BE2C (cell line): ENCODE data around the gene PAK2.
"Not testable (repeated sequence)": the region's sequence is repeated elsewhere in the genome, so short reads cannot be mapped to it uniquely, and the experiment has no call there.

Source experiments
- DNase-seq: peaks from one replicate; pipeline ENCODE4 v3.0.0-alpha.2; 2020
- H3K27me3 ChIP-seq: fragments of 250-450 bp; sonication (Bioruptor Pico); 2 replicates; pipeline ENCODE4 v1.5.1; 2020; ENCODE audit warnings: mild to moderate bottlenecking
- H3K36me3 ChIP-seq: fragments of 250-450 bp; sonication (Bioruptor Pico); 2 replicates; pipeline ENCODE4 v1.5.1; 2020; ENCODE audit warnings: mild to moderate bottlenecking
- H3K4me1 ChIP-seq: fragments of 250-450 bp; sonication (Bioruptor Pico); 2 replicates; pipeline ENCODE4 v1.5.1; 2020
- H3K4me3 ChIP-seq: 2 replicates; pipeline ENCODE4 v1.5.1; 2011; ENCODE audit warnings: low read depth, low read length
- H3K9me3 ChIP-seq: fragments of 250-450 bp; sonication (Bioruptor Pico); 2 replicates; pipeline ENCODE4 v1.5.1; 2020
- TF ChIP-seq, protein P1 (sequence below): IDR thresholded peaks from 2 replicates; pipeline ENCODE4 v1.5.1; 2012; ENCODE audit warnings: mild to moderate bottlenecking, low read depth, low read length

PAK2 gene

DNA sequence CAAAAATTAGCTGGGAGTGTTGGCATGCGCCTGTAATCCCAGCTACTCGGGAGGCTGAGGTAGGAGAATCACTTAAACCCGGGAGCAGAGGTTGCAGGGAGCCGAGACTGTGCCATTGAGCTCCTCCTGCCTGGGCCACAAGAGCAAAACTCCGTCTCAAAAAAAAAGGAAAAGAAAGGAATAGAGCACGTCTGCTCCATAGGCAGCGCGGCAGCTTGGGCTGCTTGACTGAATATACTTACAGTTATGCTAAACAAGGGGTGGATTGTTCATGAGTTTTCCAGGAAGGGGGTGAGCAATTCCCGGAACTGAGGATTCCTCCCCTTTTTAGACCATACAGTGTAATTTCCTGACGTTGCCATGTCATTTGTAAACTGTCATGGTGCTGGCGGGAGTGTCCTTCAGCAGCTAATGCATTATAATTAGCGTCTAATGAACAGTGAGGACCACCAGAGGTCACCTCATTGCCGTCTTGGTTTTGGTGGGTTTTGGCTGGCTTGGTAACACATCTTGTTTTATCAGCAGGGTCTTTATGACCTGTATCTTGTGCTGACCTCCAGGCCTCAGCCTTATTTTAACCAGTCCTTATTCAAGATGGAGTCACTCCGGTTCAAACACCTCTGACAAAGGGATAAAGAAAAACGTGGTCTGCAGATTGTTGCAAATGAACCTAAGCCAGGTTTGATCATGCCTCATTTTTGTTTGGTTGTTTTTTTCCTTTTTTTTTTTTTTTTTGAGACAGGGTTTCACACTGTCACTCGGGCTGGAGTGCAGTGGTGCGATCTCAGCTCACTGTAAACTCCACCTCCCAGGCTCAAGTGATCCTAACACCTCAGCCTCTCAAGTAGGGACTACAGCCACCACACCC is 103.1 kb downstream of the PAK2 start:
- no peak for DNase-seq
- Histone ChIP-seq H3K4me1 (no peaks in the 10 kb centered on the region), H3K27me3 (no peaks in the 10 kb centered on the region), H3K36me3 (no peaks in the 10 kb centered on the region), H3K4me3 (no peak overlapping the region), H3K9me3 (no peaks in the 10 kb centered on the region)
- TF ChIP-seq, protein P1, sequence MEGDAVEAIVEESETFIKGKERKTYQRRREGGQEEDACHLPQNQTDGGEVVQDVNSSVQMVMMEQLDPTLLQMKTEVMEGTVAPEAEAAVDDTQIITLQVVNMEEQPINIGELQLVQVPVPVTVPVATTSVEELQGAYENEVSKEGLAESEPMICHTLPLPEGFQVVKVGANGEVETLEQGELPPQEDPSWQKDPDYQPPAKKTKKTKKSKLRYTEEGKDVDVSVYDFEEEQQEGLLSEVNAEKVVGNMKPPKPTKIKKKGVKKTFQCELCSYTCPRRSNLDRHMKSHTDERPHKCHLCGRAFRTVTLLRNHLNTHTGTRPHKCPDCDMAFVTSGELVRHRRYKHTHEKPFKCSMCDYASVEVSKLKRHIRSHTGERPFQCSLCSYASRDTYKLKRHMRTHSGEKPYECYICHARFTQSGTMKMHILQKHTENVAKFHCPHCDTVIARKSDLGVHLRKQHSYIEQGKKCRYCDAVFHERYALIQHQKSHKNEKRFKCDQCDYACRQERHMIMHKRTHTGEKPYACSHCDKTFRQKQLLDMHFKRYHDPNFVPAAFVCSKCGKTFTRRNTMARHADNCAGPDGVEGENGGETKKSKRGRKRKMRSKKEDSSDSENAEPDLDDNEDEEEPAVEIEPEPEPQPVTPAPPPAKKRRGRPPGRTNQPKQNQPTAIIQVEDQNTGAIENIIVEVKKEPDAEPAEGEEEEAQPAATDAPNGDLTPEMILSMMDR, result no peak

DNA sequence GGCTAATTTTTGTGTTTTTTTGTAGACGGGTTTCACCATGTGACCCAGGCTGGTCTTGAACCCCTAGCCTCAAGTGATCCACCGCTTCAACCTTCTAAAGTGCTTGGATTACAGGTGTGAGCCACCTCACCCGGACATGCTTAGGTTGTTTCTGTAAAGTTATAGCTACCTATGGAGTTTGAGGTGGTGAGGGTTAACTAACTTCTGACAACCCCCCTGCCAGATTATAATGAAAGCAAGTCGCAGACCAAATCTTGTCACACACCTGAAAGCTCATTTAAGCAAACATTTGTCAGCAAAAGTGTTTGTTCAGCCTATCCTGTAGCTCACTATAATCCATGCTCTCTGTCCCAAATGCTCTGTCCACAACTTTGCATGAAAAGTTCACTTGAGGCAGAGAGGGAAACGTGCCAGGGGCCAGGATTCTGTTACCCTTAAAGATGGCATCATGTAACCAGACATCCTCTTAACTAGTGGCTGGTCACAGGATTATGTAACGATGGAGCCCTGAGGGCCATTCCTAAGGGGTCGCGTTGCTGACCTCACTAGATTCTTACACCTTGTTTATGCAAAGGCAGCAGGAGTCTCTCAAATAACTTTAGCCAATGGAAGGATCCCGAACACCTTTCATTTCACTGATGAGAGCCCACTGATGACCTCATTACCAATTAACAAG is 103.9 kb downstream of the PAK2 start:
- Histone ChIP-seq H3K27me3 (no peaks in the 10 kb centered on the region), H3K9me3 (no peaks in the 10 kb centered on the region; the same call in 1 of the 2 replicates), H3K4me3 (no peak overlapping the region), H3K36me3 (no peaks in the 10 kb centered on the region), H3K4me1 (no peaks in the 10 kb centered on the region)
- no peak for DNase-seq
- TF ChIP-seq, protein P1, result no peak

DNA sequence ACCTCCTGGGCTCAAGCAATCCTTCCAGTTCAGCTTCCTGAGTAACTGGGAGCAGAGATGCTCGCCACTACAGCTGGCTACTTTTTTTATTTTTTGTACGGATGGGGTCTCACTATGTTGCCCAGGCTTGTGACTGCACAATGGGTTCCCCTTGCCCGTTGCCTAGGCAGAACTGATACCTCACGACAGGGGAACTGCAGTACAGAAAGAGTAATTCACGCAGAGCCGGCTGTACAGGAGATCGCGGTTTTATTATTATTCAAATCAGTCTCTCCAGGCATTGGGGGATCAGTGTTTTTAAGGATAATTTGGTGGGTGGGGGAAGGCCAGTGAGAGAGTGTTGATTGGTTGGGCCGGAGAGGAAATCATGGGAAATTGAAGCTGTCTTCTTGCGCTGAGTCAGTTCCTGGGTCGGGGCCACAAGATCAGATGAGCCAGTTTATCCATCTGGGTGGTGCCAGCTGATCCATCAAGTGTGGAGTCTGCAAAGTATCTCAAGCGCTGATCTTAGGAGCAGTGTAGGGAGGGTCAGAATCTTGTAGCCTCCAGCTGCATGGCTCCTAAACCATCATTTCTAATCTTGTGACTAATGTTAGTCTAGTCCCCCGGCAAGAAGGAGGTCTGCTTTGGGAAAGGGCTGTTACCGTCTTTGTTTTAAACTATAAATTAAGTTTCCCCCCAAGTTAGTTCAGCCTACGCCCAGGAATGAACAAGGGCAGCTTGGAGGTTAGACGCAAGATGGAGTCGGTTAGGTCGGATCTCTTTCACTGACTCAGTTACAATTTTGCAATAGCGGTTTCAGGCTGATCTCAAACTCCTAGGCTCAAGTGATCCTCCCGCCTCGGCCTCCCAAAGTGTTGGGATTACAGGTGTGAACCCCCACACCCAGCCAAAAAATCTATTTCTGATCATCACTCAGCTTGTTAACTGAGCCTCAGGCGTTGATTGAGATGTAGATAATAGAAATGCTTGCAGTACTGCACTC is 104.9 kb downstream of the PAK2 start:
- H3K36me3 ChIP-seq, H3K4me3 ChIP-seq, DNase-seq, H3K4me1 ChIP-seq, H3K27me3 ChIP-seq, H3K9me3 ChIP-seq: not testable (repeated sequence)

DNA sequence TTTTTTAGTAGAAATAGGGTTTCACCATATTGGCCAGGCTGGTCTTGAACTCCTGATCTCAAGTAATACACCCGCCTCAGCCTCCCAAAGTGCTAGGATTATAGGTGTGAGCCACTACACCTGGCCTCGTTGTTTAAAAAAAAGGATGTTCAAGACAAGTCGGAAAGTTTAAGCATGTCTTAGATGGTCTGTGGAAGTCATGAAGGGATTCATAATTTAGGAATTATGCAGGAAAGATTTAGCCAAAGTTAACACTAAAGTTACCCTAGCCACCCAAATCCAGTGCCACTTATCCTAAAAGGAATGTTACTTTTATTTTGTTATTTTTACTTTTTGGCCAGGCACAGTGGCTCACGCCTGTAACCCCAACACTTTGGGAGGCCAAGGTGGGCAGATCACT is 108.7 kb downstream of the PAK2 start:
- DNase-seq, H3K4me1 ChIP-seq, H3K9me3 ChIP-seq, H3K4me3 ChIP-seq, H3K27me3 ChIP-seq, H3K36me3 ChIP-seq: not testable (repeated sequence)

DNA sequence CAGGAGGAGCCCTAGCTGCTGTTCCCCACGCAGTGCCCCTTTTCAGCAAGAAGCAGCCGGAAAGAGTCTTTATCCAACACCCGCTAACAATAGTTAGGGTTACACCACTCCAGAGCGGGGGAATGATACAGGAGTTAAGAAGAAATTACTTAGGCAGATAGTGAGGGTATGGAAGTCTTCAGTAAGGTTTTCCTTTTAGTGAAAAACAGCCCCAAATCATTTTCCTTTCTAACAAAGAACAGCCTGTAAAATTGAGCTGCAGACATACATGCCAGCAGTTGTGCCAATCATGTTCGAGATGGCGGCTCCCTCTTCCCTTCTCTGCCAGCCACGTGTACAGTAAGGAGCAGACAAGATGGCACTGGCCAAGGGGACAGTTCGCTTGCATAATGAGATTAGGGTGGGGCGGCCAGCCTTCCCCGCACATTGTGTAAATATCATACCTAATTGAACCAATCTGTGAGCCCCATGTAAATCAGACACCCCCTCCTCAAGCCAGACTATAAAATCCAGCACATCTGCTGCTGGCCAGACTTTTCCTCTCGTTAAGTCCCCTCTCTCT is 109.6 kb downstream of the PAK2 start:
- H3K4me3 ChIP-seq, result no peak overlapping the region
- no peaks in the 10 kb centered on the region for H3K4me1 ChIP-seq
- TF ChIP-seq, protein P1, result no peak
- peak; percentile 17 for DNase-seq
- H3K9me3 ChIP-seq, result no peaks in the 10 kb centered on the region; the same call in none of the 2 replicates
- no peaks in the 10 kb centered on the region for H3K36me3 ChIP-seq
- no peaks in the 10 kb centered on the region for H3K27me3 ChIP-seq

DNA sequence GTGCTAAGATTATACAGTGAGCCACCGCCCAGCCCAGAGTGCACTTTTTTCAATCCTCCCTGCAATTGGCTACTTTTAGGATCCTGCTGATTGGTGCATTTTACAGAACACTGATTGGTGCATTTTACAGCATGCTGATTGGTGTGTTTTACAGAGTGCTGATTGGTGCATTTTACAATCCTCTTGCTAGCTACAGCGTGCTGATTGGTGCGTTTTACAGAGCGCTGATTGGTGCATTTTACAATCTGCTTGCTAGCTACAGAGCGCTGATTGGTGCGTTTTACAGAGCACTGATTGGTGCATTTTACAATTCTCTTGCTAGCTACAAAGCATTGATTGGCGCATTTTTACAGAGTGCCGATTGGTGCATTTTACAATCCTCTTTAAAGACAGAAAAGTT is 123.3 kb downstream of the PAK2 start:
- H3K27me3 ChIP-seq, H3K4me1 ChIP-seq, H3K9me3 ChIP-seq, H3K36me3 ChIP-seq, DNase-seq, H3K4me3 ChIP-seq: not testable (repeated sequence)

DNA sequence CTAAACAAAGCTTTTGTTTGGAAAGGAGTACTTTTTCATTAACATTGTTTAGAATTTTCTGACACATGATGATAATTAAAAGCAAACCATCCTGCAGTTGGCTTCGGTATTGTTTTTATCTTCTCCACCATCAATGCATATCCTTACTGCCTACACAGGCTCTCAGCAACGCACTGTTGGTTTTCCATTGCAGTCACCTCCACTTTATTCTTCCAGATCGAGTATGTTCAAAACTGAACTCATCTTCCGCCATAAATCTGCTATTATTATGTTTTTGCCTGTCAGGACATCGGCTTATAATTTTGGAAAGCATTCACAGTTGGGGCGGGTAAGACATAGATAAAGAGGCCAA is 127.5 kb downstream of the PAK2 start:
- H3K36me3 ChIP-seq, result peaks cover 9% of the 10 kb centered on the region
- peak overlapping the region; percentile 98 for H3K4me3 ChIP-seq
- TF ChIP-seq, protein P1, result no peak
- no peaks in the 10 kb centered on the region; the same call in 1 of the 2 replicates for H3K9me3 ChIP-seq
- H3K4me1 ChIP-seq, result no peaks in the 10 kb centered on the region
- no peaks in the 10 kb centered on the region for H3K27me3 ChIP-seq
- no peak for DNase-seq
